A549 (cell line): Measurements from ENCODE around the gene TTC28. TPM values are rescaled to one million over a fixed set of nuclear protein-coding genes. Genes with fewer than 3 reads are reported as not detected.

Experiments
- ATAC-seq, 2 experiments: fragments of 200-7000 bp in 1 of 2; fragments of >200 bp in 1 of 2; cut with Nextera tagmentation in 1 of 2; cut with Tn5 transposase in 1 of 2; 3 replicates each; pipeline versions ENCODE4 v1.8.0 to v1.9.1; 2018 to 2020; ENCODE audit warnings: mild to moderate bottlenecking in 1 of 2, moderate library complexity in 1 of 2
- CTCF ChIA-PET: fragments of 300-600 bp; sonication (Branson Sonifier 250); formaldehyde crosslinking; extraction: SDS; loops from one replicate; lab custom pipeline; 2021; ENCODE audit warnings: antibody characterized with exemption, inconsistent platforms; lab: Yijun Ruan, JAX
- POLR2A ChIA-PET: fragments of 350-600 bp; formaldehyde crosslinking; extraction: SDS; loops from one replicate; lab custom pipeline; 2021; ENCODE audit warnings: antibody characterized with exemption, inconsistent platforms; lab: Yijun Ruan, JAX
- DNase-seq, 2 experiments: peaks; one replicate each; pipeline versions ENCODE4 v3.0.0 to v3.0.0-alpha.2; 2011 to 2016; ENCODE audit warnings: low read depth in 1 of 2, low spot score in 1 of 2
- FAIRE-seq: peaks from 2 replicates; lab custom pipeline; 2011; peaks lifted over from hg19 to GRCh38; lab: Jason Lieb, UNC
- H3K27ac ChIP-seq, 2 experiments: fragments of >200 bp; sonication (Bioruptor Twin); formaldehyde crosslinking; 3 replicates each; pipeline ENCODE4 v1.5.1; 2016 to 2017
- H3K4me1 ChIP-seq: fragments of >200 bp; sonication (Bioruptor Twin); formaldehyde crosslinking; 3 replicates; pipeline ENCODE4 v1.6.1; 2016
- H3K4me2 ChIP-seq: fragments of >200 bp; sonication (Bioruptor Twin); formaldehyde crosslinking; 3 replicates; pipeline ENCODE4 v1.6.1; 2016
- H3K4me3 ChIP-seq: fragments of >200 bp; sonication (Bioruptor Twin); formaldehyde crosslinking; 3 replicates; pipeline ENCODE4 v1.5.1; 2016
- H3K9me3 ChIP-seq: fragments of >200 bp; sonication (Bioruptor Twin); formaldehyde crosslinking; 3 replicates; pipeline ENCODE4 v1.6.1; 2016
- BHLHE40 ChIP-seq: IDR thresholded peaks from 2 replicates; pipeline ENCODE4 v1.6.1; 2012; ENCODE audit warnings: low read depth, low read length, inconsistent platforms
- CBX8 ChIP-seq: fragments of 200-600 bp; sonication (generic); IDR thresholded peaks from 2 replicates; pipeline ENCODE4 v1.6.1; 2016
- CHD4 ChIP-seq: fragments of 200-600 bp; sonication (generic); IDR thresholded peaks from 2 replicates; pipeline ENCODE4 v1.6.1; 2016; ENCODE audit warnings: antibody characterized with exemption, mild to moderate bottlenecking, borderline replicate concordance
- EP300 ChIP-seq, 2 experiments: fragments of >200 bp; sonication (Bioruptor Twin); formaldehyde crosslinking; IDR thresholded peaks; 2 replicates in 1 of 2; 3 replicates in 1 of 2; pipeline ENCODE4 v1.6.1; 2016 to 2017
- HOXA7 ChIP-seq: fragments of 250-450 bp; sonication (Bioruptor Pico); IDR thresholded peaks from 2 replicates; pipeline ENCODE4 v1.5.0; 2020; ENCODE audit warnings: mild to moderate bottlenecking, moderate library complexity
- HOXB5 ChIP-seq: fragments of 250-450 bp; sonication (Bioruptor Pico); IDR thresholded peaks from 2 replicates; pipeline ENCODE4 v1.5.0; 2020; ENCODE audit warnings: mild to moderate bottlenecking, moderate library complexity
- JUNB ChIP-seq: fragments of >200 bp; sonication (Bioruptor Twin); formaldehyde crosslinking; IDR thresholded peaks from 2 replicates; pipeline ENCODE4 v1.6.1; 2016
- MAZ ChIP-seq: fragments of 150-350 bp; IDR thresholded peaks from 2 replicates; pipeline ENCODE4 v1.6.1; 2014; ENCODE audit warnings: antibody characterized with exemption, low read depth, low read length, borderline replicate concordance
- NFE2L2 ChIP-seq: fragments of 150-350 bp; conservative IDR thresholded peaks from 2 replicates; pipeline ENCODE4 v1.6.1; 2014; ENCODE audit warnings: low read length
- NPAS2 ChIP-seq: fragments of 250-450 bp; sonication (Bioruptor Pico); IDR thresholded peaks from 2 replicates; pipeline ENCODE4 v1.8.0; 2022; ENCODE audit warnings: mild to moderate bottlenecking, moderate library complexity, borderline replicate concordance
- POLR2AphosphoS2 ChIP-seq: conservative IDR thresholded peaks from 2 replicates; pipeline ENCODE4 v1.6.1; 2012; ENCODE audit warnings: low read length, improper control_type of control experiment, inconsistent platforms
- RAD21 ChIP-seq, 2 experiments: fragments of >200 bp in 1 of 2; sonication (Bioruptor Twin) in 1 of 2; formaldehyde crosslinking in 1 of 2; IDR thresholded peaks in 1 of 2; conservative IDR thresholded peaks in 1 of 2; 2 replicates in 1 of 2; 3 replicates in 1 of 2; pipeline ENCODE4 v1.6.1; 2012 to 2018; ENCODE audit warnings: inconsistent platforms in 1 of 2
- RNF2 ChIP-seq: fragments of 200-600 bp; sonication (generic); IDR thresholded peaks from 2 replicates; pipeline ENCODE4 v1.6.1; 2016; ENCODE audit warnings: low read depth, mild to moderate bottlenecking, antibody characterized with exemption, moderate library complexity, borderline replicate concordance
- SREBF2 ChIP-seq: fragments of 450-650 bp; IDR thresholded peaks from 2 replicates; pipeline ENCODE4 v1.6.1; 2014; ENCODE audit warnings: mild to moderate bottlenecking, moderate library complexity
- ZC3H11A ChIP-seq: fragments of 450-650 bp; IDR thresholded peaks from 2 replicates; pipeline ENCODE4 v1.6.1; 2014; ENCODE audit warnings: antibody characterized with exemption, mild to moderate bottlenecking
- ZFP36 ChIP-seq: fragments of 450-650 bp; IDR thresholded peaks from 2 replicates; pipeline ENCODE4 v1.6.1; 2014; ENCODE audit warnings: borderline replicate concordance; ENCODE audit not compliant: partially characterized antibody
- ZNF302 ChIP-seq: fragments of 250-450 bp; sonication (Bioruptor Pico); IDR thresholded peaks from 2 replicates; pipeline ENCODE4 v1.9.0; 2021; ENCODE audit warnings: inconsistent platforms, mild to moderate bottlenecking, moderate library complexity
- WGBS: methylation state at CpG from one replicate; pipeline ENCODE4 v1.1.6; 2017; ENCODE audit errors: missing lambda C conversion rate; 5-methylcytosine and 5-hydroxymethylcytosine counted together
- polyA plus RNA-seq, 4 experiments: library from polyadenylated mRNA; depleted of rRNA in 3 of 4; stranded (reverse); fragments of >200 nt; fragmentation: RNase III in 1 of 4; extraction: RNeasy Plus Mini Kit Qiagen cat#74134 plus additional on column Dnase treatment in 1 of 4; gene quantifications; 2 replicates in 3 of 4; 3 replicates in 1 of 4; pipeline ENCODE4 v1.2.3, GENCODE V29; 2011 to 2017
- TF ChIP-seq, protein P1 (sequence below): fragments of 250-450 bp; sonication (Bioruptor Pico); IDR thresholded peaks from 2 replicates; pipeline ENCODE4 v1.5.0; 2020; ENCODE audit warnings: low read depth, mild to moderate bottlenecking, moderate library complexity
- TF ChIP-seq, protein P2 (sequence below): fragments of 250-450 bp; sonication (Bioruptor Pico); IDR thresholded peaks from 2 replicates; pipeline ENCODE4 v1.5.0; 2021; ENCODE audit warnings: mild to moderate bottlenecking, moderate library complexity, borderline replicate concordance
- TF ChIP-seq, protein P3 (sequence below): fragments of 450-650 bp; IDR thresholded peaks from 2 replicates; pipeline ENCODE4 v1.6.1; 2014; ENCODE audit warnings: antibody characterized with exemption

Gene TTC28
- polyA plus RNA-seq, 2 of the 4 experiments (the other 2 are of a cell fraction) = 2.6 to 3.8 TPM

DNA sequence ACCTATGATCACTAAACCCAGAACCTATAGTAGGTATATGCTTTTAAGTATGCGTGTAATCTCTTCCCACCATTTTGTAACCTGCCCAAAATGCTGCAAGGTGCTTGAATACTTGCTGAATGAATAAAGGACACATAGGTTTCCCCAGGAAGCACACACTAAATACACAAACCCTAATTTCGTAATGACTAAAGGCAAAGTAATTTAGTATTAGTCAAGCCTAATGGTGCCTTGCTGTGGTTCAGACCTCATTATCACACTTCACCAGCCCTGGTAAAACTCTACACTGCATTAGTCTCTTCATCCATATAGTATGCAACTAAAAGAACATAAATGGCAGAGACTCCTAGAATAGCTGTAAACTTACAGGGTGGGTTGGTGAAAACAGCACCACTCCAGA, 471.6 kb downstream of the TTC28 start:
- H3K27ac ChIP-seq = no peak overlapping the region
- H3K4me3 ChIP-seq = no peak overlapping the region
- no peak for TF ChIP-seq SREBF2
- TF ChIP-seq ZC3H11A = no peak
- TF ChIP-seq, protein P1, sequence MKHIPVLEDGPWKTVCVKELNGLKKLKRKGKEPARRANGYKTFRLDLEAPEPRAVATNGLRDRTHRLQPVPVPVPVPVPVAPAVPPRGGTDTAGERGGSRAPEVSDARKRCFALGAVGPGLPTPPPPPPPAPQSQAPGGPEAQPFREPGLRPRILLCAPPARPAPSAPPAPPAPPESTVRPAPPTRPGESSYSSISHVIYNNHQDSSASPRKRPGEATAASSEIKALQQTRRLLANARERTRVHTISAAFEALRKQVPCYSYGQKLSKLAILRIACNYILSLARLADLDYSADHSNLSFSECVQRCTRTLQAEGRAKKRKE (CRISPR knock-in tag) = no peak
- TF ChIP-seq MAZ = no peak
- TF ChIP-seq, protein P2, sequence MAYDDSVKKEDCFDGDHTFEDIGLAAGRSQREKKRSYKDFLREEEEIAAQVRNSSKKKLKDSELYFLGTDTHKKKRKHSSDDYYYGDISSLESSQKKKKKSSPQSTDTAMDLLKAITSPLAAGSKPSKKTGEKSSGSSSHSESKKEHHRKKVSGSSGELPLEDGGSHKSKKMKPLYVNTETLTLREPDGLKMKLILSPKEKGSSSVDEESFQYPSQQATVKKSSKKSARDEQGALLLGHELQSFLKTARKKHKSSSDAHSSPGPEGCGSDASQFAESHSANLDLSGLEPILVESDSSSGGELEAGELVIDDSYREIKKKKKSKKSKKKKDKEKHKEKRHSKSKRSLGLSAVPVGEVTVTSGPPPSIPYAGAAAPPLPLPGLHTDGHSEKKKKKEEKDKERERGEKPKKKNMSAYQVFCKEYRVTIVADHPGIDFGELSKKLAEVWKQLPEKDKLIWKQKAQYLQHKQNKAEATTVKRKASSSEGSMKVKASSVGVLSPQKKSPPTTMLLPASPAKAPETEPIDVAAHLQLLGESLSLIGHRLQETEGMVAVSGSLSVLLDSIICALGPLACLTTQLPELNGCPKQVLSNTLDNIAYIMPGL (CRISPR knock-in tag) = no peak
- TF ChIP-seq EP300 (IDR thresholded peaks at IDR 0.05) = no peak
- TF ChIP-seq, protein P3, sequence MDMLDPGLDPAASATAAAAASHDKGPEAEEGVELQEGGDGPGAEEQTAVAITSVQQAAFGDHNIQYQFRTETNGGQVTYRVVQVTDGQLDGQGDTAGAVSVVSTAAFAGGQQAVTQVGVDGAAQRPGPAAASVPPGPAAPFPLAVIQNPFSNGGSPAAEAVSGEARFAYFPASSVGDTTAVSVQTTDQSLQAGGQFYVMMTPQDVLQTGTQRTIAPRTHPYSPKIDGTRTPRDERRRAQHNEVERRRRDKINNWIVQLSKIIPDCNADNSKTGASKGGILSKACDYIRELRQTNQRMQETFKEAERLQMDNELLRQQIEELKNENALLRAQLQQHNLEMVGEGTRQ = no peak
- TF ChIP-seq CBX8 = no peak
- TF ChIP-seq ZNF302 (CRISPR knock-in tag) = no peak
- TF ChIP-seq RNF2 = no peak
- no peak for TF ChIP-seq CHD4
- no peak for TF ChIP-seq JUNB
- TF ChIP-seq RAD21 (conservative IDR thresholded peaks at IDR 0.05 in 1 of 2, IDR thresholded peaks at IDR 0.05 in 1 of 2) = no peak
- no peak for TF ChIP-seq POLR2AphosphoS2
- no peak for TF ChIP-seq BHLHE40
- no peak for TF ChIP-seq NPAS2 (CRISPR knock-in tag)
- no peak for TF ChIP-seq HOXB5 (CRISPR knock-in tag)
- TF ChIP-seq ZFP36 = no peak
- TF ChIP-seq NFE2L2 = no peak
- TF ChIP-seq, all 56 proteins: peak for 0
- H3K4me2 ChIP-seq = no peak overlapping the region
- H3K4me1 ChIP-seq = no peaks in the 10 kb centered on the region
- no peaks in the 10 kb centered on the region for H3K9me3 ChIP-seq
- 84% methylated on average over 2 of the region's 2 CpGs for WGBS
- CTCF ChIA-PET = no interaction called here
- POLR2A ChIA-PET = no interaction called here
- DNase-seq = no peak
- no peak for FAIRE-seq
- ATAC-seq = no peak

DNA sequence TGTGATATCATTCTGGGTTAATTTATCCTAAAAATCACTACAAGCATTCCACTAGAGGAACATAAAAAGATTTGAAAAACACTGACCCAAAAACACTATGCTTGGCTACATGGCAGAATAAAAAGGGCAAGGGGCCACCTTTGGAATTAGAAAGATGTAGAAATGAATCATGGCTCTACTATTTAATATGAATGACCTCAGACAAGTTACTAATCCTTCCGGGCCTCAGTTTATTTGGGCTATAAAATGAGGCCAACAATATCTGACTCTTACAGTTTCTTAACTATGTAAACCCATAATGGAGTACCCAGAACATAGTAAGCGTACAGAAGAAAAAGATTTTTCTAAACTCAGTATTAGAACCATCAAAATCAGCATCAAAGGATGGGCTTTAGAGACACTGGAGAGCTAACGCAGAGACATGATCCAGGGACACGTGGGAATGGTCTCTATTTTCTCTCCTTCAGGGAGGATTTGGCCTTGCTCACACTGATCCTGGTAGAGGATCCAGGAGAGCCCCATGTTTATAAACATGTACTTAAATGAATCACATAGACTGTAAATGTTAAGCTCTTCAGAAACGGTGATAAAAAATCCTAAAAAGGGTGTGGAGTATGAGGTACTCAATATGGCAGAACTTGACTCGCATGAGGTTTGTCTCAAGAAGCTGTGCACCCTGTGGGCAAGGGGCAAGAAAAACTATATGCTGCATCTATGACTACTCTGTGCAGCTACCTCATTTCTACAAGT, 472.2 kb downstream of the TTC28 start:
- FAIRE-seq (no peak), DNase-seq (no peak), ATAC-seq (no peak)
- no peaks in the 10 kb centered on the region for H3K9me3 ChIP-seq
- ChIA-PET CTCF (no interaction called here), POLR2A (no interaction called here)
- TF ChIP-seq, protein P2 (CRISPR knock-in tag) = no peak
- TF ChIP-seq HOXA7 (CRISPR knock-in tag) = no peak
- H3K27ac ChIP-seq = no peak overlapping the region
- no peak overlapping the region for H3K4me3 ChIP-seq
- H3K4me1 ChIP-seq = no peaks in the 10 kb centered on the region
- H3K4me2 ChIP-seq = no peak overlapping the region
- WGBS = 78% methylated on average over 6 of the region's 6 CpGs
